Activated CD8-positive, alpha-beta memory T cell treated with anti-CD3 and anti-CD28 coated beads, Interleukin-2, amount 50 U/mL, for 24 hours (primary cell): ENCODE measurements around the gene GFI1.
"Not testable (repeated sequence)": the region's sequence is repeated elsewhere in the genome, so short reads cannot be mapped to it uniquely, and the experiment has no call there.

Experiments
- DNase-seq: peaks from one replicate; pipeline ENCODE4 v3.0.0-alpha.2; 2020; ENCODE audit errors: extremely low read depth

The GFI1 gene

DNA sequence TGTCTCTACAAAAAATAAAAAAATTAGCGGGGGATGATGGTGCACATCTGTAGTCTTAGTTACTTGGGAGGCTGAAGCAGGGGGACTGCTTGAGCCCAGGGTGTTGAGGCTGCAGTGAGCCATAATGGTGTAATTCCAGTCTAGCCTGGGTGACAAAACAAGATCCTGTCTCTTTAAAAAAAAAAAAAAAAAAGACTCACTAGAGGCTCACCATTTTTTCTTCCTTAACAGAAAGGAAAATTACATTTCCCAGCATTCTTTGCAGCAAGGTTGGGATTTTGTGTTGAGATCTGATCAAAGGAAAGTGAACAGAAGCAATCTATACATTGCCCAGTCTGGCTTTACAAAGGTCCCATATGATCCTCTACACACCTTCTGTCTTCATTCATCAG lies 21.5 kb downstream of the GFI1 start:
- DNase-seq: no peak

GRCh38 chr1:92464588-92465255 lies 22.0 kb downstream of the GFI1 start:
- DNase-seq: no peak

DNA sequence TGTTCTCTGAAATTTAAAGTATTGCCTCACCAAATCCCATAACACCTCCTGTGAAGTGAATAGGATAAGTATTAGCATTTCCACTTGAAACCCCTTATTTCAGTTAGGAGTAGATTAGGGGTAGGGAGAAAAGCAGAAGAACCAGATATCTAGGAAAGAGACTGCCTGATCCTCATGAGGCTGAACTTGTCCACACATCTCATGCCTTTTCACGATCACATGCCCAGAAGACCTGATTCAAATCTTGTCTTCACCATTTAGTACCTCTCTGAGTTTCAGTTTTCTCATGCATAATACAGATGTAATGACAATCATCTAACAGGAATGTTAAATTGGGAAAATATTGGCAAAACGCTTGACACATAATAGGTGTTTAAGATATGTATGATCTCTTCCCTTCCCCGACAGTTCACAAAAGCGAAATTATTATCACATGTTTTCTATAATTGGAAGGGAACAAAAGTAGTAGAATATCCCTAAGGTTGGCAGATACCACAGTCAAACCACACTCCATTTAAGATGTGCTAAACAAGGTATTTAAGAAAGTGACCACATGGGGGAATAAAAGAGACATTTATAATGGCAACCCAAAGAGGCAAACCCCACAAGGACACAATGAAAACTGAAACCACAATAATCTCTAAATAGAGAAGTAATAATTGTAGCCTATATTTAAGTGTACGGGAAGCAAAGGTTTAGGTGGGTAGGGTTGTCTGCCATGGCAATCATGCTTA lies 25.2 kb downstream of the GFI1 start:
- no peak for DNase-seq

DNA sequence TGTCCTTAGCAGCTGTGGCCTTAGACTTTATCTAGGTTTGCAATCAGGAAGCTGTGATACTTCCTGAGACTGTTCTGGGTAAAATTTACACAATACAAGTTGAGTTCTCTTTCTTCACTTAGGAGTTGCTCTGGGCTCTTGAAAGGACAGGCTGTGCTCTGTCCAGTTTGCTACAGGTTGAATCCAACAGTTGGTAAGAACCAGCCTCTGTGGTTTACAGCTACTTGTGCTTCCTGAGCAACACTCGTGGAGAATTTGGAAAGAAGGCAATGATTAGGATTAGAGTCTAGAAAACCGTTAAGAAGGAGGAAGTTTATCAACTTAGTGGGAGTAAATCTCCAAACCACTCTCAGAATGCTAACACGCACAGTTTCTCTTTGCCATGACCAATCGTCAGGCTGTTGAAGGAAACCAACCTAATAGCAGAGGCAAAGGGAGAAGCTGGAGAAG lies 26.8 kb downstream of the GFI1 start:
- no peak for DNase-seq

DNA sequence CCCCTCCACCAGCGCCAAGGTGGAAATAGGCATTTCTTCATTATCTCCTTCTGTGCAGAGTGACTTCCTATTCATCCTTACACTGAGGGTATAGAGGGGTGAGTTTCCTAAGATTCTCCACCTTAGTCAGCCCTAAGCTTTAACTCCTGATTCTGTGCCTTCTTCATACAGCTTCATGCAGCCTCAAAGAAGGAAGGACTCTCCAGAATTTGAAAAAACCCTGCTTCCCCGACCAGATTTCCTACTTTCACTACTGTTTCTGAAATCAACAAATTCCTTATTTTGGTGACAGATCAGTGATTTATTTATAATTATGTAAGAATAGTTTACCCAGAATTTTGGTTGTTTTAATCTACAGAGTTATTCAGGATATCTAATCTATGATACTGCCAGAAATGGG lies 28.6 kb downstream of the GFI1 start:
- DNase-seq: no peak

GRCh38 chr1:92447976-92448375 lies 38.7 kb downstream of the GFI1 start:
- DNase-seq: no peak

GRCh38 chr1:92447033-92447681 lies 39.6 kb downstream of the GFI1 start:
- no peak for DNase-seq

DNA sequence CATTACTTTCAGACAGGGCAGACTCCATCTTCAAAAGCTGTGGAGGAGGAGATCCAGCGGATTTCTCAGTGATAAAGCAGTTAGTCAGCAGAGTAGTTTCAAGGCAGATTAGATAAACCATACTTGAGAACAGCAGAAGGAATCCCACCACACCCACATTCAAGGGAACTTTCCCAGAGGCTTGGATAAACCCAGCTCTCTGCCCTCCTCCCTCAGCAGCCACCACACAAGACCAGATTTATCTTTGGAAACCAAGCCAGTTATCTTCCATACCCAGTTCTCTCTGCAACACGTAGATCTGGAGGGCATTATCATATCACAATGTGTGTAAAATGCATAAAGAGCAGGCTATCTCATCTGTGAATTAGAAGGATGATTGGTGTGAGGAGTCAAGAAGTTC lies 40.2 kb downstream of the GFI1 start:
- no peak for DNase-seq

DNA sequence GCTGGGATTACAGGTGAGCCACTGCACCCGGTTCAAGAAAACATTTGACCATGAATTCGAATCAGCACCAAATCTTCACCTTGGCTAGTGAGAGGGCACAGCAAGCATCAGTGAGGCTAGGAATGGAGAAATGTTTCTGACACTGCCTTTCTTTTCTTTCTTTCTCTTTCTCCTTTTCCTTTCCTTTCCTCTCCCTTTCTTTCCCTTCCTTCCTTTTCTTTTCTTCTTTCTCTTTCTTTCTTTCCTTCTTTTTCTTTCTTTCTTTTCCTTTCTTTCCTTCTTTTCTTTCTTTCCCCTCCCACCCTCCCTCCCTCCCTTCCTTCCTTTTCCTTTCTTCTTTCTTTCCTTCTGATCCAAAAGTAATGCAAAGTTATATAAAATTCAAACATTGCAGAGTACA lies 40.9 kb downstream of the GFI1 start:
- DNase-seq: no peak

GRCh38 chr1:92444351-92444750 lies 42.4 kb downstream of the GFI1 start:
- no peak for DNase-seq

DNA sequence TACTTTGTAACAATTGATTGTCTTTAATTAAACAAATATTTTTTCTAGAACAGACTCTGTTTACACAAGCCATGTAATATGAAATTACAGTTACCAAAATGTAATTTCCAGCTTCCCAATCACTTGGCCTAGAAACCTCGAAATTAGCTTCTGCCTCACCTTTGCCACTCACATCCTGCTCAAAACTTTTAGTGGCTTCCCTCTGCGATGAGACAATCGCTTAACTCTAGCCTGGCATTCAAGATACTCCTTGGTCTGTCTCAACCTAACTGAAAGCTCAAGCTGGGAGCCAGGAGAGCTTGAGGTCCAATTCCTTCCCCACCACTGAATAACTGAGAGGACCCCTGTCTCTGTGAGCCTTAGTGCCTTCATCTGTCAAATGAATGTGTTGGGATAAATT lies 42.8 kb downstream of the GFI1 start:
- no peak for DNase-seq

DNA sequence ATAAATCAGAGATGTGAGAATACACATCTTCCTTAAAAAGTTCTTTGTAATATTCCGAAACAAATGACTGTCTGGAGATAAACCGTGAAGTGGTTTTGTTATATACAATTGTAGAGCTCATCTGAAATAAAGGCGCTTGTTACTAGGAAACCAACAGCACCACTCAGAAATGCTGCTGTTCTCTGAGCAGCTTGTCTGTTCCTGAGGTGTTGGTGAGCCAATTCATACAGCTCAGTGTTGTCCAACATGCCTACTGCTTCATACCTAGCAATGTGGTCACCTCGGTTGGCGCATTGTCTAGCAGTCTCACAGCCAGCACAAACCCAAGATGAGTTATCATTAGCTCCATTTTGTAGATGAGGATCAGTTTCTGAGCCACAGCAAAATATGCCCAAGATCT lies 44.4 kb downstream of the GFI1 start:
- no peak for DNase-seq

GRCh38 chr1:92441697-92442342 lies 44.9 kb downstream of the GFI1 start:
- no peak for DNase-seq

GRCh38 chr1:92441316-92441696 lies 45.4 kb downstream of the GFI1 start:
- no peak for DNase-seq

- no peak for DNase-seq
Measured at GRCh38 chr1:92439291-92439690, 47.4 kb downstream of the GFI1 start.

DNA sequence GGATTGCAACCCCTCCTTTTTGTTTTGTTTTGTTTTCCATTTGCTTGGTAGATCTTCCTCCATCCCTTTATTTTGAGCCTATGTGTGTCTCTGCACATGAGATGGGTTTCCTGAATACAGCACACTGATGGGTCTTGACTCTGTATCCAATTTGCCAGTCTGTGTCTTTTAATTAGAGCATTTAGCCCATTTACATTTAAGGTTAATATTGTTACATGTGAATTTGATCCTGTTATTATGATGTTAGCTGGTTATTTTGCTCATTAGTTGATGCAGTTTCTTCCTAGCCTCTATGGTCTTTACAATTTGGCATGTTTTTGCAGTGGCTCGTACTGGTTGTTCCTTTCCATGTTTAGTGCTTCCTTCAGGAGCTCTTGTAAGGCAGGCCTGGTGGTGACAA lies 52.2 kb downstream of the GFI1 start:
- not testable (repeated sequence) for DNase-seq

- DNase-seq: no peak
Measured at GRCh38 chr1:92430030-92430429, 56.7 kb downstream of the GFI1 start.

- no peak for DNase-seq
Measured at GRCh38 chr1:92425617-92426016, 61.1 kb downstream of the GFI1 start.
